Measurements from ENCODE around the gene STUM.

The STUM gene

GRCh38 chr1:226654046-226654667, 105.6 kb downstream of the STUM start:
- TF ChIP-seq EZH2phosphoT487 (IDR thresholded peaks at IDR 0.05; ENCODE audit: low read length) (no peak), EZH2 (optimal IDR thresholded peaks at IDR 0.05; ENCODE audit: low read depth, low read length) (no peak), CTCF (IDR thresholded peaks at IDR 0.05; ENCODE audit: low read length) (no peak)
- Histone ChIP-seq H3K4me3 (ENCODE audit: low read length) (peak overlapping the region; percentile 69), H3K4me1 (ENCODE audit: low read length) (peaks cover 47% of the 10 kb centered on the region), H4K20me1 (ENCODE audit: insufficient read depth, low read length) (no peaks in the 10 kb centered on the region), H3F3A (ENCODE audit: insufficient read depth, low read length) (peaks cover 52% of the 10 kb centered on the region), H3K4me2 (ENCODE audit: low read depth, low read length) (peak overlapping the region; percentile 95), H3K79me2 (ENCODE audit: low read length) (peaks cover 58% of the 10 kb centered on the region), H2AFZ (ENCODE audit: low read length) (no peak overlapping the region), H3K36me3 (replicated peaks; ENCODE audit: insufficient read depth, low read length) (no peaks in the 10 kb centered on the region), H3K9ac (ENCODE audit: low read length) (peak overlapping the region; percentile 84), H3K9me2 (replicated peaks; ENCODE audit: insufficient read depth, low read length) (no peaks in the 10 kb centered on the region), H3K27ac (ENCODE audit: low read length) (peak overlapping the region; percentile 92; the same call in 1 of the 2 replicates), H3K27me3 (replicated peaks; ENCODE audit: insufficient read depth, low read length) (no peaks in the 10 kb centered on the region), H3K9me3 (replicated peaks; ENCODE audit: insufficient read depth, low read length) (no peaks in the 10 kb centered on the region)
- peak; percentile 59 for DNase-seq

- TF ChIP-seq CTCF (IDR thresholded peaks at IDR 0.05; ENCODE audit: low read length), result no peak
- TF ChIP-seq EZH2phosphoT487 (IDR thresholded peaks at IDR 0.05; ENCODE audit: low read length), result no peak
- no peaks in the 10 kb centered on the region for H3K9me3 ChIP-seq (replicated peaks; ENCODE audit: insufficient read depth, low read length)
- H4K20me1 ChIP-seq (ENCODE audit: insufficient read depth, low read length), result no peaks in the 10 kb centered on the region
- H2AFZ ChIP-seq (ENCODE audit: low read length), result no peak overlapping the region
- peaks cover 60% of the 10 kb centered on the region for H3K79me2 ChIP-seq (ENCODE audit: low read length)
- H3K4me2 ChIP-seq (ENCODE audit: low read depth, low read length), result peak overlapping the region; percentile 95
- H3K27ac ChIP-seq (ENCODE audit: low read length), result peak overlapping the region; percentile 92; the same call in 1 of the 2 replicates
- peak overlapping the region; percentile 69 for H3K4me3 ChIP-seq (ENCODE audit: low read length)
- no peaks in the 10 kb centered on the region for H3K27me3 ChIP-seq (replicated peaks; ENCODE audit: insufficient read depth, low read length)
- no peak for DNase-seq
- peaks cover 52% of the 10 kb centered on the region for H3K4me1 ChIP-seq (ENCODE audit: low read length)
- peaks cover 52% of the 10 kb centered on the region for H3F3A ChIP-seq (ENCODE audit: insufficient read depth, low read length)
- no peaks in the 10 kb centered on the region for H3K36me3 ChIP-seq (replicated peaks; ENCODE audit: insufficient read depth, low read length)
- no peaks in the 10 kb centered on the region for H3K9me2 ChIP-seq (replicated peaks; ENCODE audit: insufficient read depth, low read length)
- H3K9ac ChIP-seq (ENCODE audit: low read length), result peak overlapping the region; percentile 84
These were observed 106.1 kb downstream of the STUM start for GRCh38 chr1:226654668-226655055.

GRCh38 chr1:226655251-226656163, 106.9 kb downstream of the STUM start:
- H3K9me3 ChIP-seq (replicated peaks; ENCODE audit: insufficient read depth, low read length), result no peaks in the 10 kb centered on the region
- peaks cover 59% of the 10 kb centered on the region for H3F3A ChIP-seq (ENCODE audit: insufficient read depth, low read length)
- no peaks in the 10 kb centered on the region for H3K9me2 ChIP-seq (replicated peaks; ENCODE audit: insufficient read depth, low read length)
- H3K4me1 ChIP-seq (ENCODE audit: low read length), result peaks cover 60% of the 10 kb centered on the region
- no peaks in the 10 kb centered on the region for H4K20me1 ChIP-seq (ENCODE audit: insufficient read depth, low read length)
- H3K27me3 ChIP-seq (replicated peaks; ENCODE audit: insufficient read depth, low read length), result no peaks in the 10 kb centered on the region
- no peaks in the 10 kb centered on the region for H3K36me3 ChIP-seq (replicated peaks; ENCODE audit: insufficient read depth, low read length)
- H3K9ac ChIP-seq (ENCODE audit: low read length), result peak overlapping the region; percentile 84
- TF ChIP-seq EZH2phosphoT487 (IDR thresholded peaks at IDR 0.05; ENCODE audit: low read length) (no peak), EZH2 (optimal IDR thresholded peaks at IDR 0.05; ENCODE audit: low read depth, low read length) (no peak), CTCF (IDR thresholded peaks at IDR 0.05; ENCODE audit: low read length) (no peak)
- H3K4me3 ChIP-seq (ENCODE audit: low read length), result peak overlapping the region; percentile 69
- DNase-seq, result peak; percentile 52
- no peak overlapping the region for H2AFZ ChIP-seq (ENCODE audit: low read length)
- peak overlapping the region; percentile 95 for H3K4me2 ChIP-seq (ENCODE audit: low read depth, low read length)
- H3K79me2 ChIP-seq (ENCODE audit: low read length), result peaks cover 68% of the 10 kb centered on the region
- peak overlapping the region; percentile 92; the same call in 1 of the 2 replicates for H3K27ac ChIP-seq (ENCODE audit: low read length)
